Stimulated activated CD4-positive, alpha-beta T cell treated with anti-CD3 and anti-CD28 coated beads, Interleukin-2, amount 100 ng/mL, for 24 hours (primary cell): Measurements from ENCODE around the gene ITGA11.
"Not testable (repeated sequence)": the region's sequence is repeated elsewhere in the genome, so short reads cannot be mapped to it uniquely, and the experiment has no call there.

Source experiments
- DNase-seq, 2 donors: peaks; one replicate each; pipeline ENCODE4 v3.0.0-alpha.2; 2020

The ITGA11 gene

DNA sequence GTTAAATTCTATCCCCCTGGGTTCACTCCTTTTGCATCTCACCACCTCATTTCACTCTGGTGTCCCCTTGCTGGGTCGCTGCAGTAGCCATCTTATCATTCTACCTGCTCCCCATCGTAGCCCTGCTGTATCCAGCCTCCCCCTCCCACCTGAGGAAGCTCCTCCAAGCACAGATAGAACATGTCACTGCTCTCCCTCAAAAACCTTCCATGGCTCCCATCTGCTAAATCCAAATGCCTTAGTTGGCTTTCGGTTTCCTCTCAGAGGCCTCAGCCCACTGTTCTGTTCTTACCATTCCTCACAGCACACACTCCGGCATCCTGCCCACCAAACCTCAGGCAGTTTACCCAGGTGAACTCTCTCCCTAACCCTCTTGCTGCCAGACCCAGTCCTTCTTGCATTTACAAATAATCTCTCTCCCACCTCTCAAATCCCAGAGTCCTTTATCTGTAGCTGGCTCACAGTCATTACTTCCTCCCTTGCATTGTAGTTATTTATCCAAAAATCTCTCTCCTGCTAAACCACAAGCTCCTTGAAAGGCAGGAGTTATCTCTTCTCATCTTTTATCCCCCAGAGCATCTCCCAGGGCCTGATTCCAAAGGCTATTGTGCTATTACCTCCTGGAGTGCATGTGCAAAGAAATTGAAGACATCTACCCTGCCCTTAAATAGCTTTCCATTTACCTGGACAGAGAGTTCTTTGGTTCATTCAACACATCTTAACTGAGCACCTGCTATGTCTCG, 9.4 kb downstream of the ITGA11 start:
- not testable (repeated sequence) for DNase-seq

DNA sequence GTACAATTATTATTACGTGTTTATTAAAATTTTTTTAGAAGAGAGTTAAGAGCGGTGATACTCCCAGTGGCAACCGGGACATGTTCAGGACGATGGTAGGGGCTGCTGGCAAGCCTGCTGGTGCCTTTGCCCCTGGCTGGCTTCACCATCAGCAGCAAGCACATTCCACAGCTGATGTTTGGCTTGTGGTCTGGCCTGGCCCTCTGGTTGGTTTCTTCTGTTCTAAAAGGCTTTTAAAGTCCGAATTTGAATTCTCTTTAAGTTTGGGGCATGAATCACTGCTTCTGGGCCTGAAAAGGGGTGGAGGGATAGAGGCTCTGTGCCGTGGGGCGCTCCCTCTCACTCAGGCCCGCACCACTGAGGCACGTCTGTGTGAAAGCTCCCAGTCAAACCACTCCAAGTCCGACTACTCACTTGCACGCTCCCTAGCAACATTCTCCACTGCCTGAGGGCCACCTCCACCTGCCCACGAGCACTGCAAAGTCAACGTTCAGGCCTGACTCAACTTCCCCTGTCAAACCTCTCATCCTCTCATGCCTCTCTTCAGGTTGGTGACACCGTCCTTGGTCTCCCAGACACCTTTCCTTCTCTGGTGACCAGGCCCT, 10.1 kb downstream of the ITGA11 start:
- no peak for DNase-seq

DNA sequence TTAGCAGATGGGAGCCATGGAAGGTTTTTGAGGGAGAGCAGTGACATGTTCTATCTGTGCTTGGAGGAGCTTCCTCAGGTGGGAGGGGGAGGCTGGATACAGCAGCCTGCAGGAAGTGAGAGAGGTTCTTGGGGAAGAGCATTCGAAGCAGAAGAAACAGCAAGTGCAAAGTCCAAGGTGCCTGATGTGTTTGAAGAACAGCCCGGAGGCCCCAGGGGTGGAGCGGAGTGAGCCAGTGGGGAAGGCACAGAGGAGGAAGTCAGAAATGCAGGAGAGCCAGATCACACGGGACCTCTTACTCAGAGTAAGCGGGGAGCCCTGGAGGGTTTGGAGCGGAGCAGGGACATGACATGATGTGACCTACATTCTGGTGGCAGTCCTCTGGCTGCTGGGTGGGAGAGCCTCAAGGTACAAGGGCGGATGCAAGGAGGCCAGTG, 10.8 kb downstream of the ITGA11 start:
- no peak for DNase-seq

DNA sequence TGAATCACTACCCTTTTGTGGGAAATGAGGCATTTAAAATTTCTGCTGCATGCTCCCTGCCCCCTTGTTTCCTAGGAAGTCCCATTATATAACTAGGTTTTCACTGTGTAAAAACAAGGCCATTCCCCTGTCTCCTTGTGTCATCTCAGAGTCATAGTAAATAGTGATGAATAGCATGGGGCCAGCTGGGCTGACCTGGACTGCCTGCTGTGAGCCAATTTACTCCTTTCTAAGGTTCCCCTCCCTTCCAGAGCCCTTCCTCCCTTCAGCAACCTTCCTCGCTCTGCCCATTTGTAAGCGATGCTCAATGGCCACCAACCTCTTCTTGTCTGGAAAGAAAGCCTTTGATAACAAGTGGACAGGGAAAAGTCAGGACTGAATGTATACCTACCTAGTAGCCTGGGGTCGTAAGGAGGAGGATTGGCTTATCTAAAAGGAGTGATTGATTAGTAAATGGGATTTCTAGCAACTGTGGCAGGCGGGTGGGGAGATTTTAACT, 11.7 kb downstream of the ITGA11 start:
- DNase-seq: peak in 1 of 2 donors; percentile 4

DNA sequence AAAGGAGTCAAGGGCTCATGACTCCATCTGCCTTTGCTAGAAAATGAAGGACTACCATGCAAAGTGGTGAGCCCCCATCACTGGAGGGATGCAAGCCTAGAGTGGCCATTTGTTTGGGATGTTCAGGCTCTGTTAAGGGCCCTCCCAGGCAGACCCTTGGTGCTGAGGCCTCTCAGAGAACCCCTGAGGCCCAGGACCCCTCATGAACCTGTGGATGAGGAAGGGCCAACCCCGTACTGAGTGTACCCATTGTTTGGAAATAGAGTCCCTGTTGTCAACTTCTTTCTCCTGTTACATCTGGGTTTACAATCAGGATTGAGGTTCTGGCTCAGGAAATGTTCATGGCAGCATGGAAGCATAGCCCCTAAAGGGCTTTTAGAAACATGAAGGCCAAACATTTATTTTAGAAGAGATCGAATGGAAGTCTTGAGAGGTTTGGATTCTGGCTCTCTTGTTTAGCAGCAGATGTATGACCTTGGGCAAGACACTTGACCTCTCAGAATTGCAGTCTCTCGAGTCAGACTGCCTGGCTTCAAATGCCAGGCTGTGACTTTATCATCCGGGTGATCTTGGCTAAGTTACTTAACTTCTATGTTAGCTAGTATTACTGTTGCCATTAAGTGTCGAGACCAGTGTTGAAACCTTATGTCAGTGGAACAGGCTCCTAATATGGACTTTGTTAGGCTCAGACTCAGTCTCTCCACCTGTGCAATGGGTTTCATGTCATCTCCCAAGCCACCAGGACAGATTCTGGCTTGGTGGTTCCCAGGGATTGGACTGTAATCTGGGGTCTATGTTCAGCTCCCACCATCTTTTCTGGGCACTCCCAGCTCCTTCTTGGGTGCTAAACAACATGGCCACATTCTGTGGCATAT, 12.4 kb downstream of the ITGA11 start:
- no peak for DNase-seq

DNA sequence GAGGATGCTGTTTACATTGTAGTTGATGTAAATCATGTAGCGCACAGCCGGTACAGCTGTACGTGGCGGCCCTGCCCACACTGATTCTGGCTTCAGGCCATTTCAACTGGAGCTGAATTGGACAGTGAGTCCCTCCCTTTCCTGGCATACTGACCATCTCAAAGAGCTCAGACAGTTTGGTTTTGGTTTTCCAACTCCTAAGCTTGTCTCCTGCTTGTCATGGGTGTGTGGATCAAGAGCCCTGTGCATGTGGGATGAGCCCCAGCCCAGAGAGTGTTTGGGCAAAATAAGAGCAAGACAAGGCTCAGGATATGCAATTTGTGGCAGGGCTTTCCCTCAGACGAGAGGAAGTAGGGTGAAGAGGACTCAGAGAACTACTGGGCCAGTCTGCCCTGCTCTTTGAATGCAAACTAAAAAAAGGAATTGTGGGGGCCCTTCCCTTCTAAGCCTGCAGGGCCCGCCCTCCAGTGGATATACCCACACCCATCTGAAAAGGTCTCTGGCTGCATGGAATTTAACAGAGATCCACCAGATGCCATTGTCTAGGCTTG, 13.3 kb downstream of the ITGA11 start:
- no peak for DNase-seq

DNA sequence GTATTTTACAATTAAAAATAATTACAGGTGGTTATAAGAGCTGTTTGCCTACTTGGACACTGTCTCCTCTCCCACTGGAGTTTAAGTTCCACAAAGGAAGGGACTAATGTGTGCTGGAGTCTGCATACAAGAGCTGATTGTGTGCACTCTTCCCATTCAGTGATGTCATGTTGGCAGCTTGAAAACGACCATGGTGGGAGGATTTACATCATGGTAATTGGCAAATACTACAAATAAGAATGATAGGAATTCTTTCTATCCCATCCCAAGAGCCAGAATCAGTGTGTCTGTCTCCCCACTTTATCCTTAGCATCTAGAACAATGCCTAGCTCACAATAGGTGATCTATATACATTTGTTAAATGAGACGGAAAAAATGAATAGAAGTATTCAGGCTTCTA, 14.1 kb downstream of the ITGA11 start:
- DNase-seq: peak in 1 of 2 donors; percentile 1

DNA sequence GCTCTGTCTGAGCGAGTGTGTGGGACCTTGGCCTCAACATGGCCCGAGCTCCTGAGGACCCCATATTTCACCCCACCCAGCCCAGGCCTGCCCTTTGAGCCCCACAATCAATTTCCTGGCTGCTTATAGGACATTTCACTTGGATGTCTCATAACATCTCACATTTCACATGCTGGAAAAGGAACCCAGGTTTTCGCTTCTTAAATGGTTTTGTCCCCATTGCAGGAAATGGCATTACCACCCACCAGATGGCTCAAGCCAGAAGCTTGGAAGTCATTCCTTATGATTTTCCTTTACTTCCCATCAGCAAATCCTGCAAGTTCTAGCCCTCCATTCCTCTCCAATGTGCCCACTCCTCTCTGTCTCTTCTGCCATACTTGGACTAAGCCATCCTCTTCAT, 14.9 kb downstream of the ITGA11 start:
- peak in 1 of 2 donors; percentile 2 for DNase-seq

DNA sequence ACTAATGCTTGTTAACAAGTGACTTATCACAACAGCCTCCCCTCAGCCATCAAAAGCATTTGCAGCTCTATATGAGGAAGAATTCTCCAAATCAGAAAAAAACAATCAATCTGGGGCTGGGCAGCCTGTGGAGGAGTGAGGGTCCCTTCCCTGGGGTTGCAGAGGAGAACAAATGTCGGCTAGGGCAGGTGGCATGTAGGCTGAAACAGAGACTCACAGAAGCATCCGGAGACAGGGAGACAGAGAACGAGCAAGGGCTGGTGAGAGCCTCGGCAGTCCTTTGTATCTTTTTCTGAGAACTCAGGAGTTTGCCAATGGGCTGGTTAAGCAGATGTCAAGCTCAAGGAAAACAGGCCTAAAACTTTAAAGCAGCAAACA, 15.8 kb downstream of the ITGA11 start:
- peak in 1 of 2 donors; percentile 4 for DNase-seq

DNA sequence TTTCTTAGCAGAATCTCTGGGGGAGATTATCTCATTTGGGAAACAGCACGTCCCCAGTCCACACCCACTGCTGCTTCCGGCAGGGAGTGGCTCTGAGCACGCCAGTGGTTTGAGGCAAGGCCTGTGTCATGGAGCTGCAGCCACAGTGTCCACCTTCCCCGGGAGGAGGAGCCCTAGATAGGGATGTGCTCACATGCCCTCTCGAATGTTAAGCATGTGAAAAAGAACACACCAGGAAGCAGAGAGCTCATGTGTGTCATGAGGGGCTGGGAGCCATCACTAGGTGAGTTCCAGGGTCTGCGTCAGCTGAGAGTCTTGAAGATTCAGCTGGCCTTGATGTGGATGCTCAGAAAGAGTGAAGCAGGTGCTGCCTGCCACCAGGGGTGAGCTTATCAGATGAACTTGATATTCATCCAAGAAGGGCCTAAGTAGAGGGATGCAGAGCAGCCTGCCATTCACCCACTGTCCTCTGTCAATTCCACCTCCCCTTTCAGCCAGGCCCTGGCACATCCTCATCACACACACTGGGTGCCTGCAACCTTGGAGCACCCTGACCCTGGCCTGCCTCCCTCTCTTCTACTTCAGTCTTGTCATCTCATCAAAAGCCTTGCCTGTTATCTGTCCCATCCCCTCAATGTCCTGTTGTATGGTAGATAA, 16.3 kb downstream of the ITGA11 start:
- DNase-seq: peak in 1 of 2 donors; percentile 5

DNA sequence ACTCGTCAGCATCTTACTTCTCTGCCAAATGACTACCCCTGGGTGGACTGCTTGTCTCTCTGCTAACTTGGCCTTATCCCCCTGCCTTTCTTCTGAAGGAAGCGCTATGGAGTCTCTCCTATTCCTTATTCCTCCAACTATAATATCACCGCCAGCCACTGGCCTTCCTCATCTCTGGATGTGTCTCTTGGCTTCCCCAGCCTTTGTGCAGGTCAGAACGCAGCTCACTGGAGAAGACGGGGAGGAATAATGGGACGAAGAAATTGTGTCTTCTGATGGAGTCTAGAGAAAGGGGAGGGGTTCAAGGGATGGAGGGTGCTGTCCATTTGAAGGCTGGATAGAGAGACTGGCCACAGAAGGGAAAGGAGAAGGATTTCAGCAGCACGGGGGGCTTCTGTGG, 16.9 kb downstream of the ITGA11 start:
- DNase-seq: no peak

DNA sequence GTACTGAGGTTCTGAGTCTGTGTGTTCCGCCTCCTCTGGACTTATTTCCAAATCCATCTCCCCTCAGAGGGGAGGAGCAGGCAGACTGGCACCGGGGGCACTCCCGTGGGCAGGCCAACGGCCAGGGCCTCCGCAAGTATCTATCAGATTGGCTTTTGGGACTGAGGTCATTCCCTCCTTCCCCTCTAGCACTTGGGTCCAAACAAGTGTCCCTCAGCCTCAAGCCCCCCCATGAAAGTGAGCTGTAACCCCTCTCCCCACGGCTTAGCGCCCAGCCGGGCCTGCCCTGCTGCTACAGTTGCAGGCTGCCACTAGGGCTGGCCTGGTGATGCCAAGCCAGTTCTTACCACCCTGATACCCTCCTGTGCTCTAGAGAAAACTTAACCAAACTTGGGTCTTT, 17.4 kb downstream of the ITGA11 start:
- DNase-seq: peak in 1 of 2 donors; percentile 4

DNA sequence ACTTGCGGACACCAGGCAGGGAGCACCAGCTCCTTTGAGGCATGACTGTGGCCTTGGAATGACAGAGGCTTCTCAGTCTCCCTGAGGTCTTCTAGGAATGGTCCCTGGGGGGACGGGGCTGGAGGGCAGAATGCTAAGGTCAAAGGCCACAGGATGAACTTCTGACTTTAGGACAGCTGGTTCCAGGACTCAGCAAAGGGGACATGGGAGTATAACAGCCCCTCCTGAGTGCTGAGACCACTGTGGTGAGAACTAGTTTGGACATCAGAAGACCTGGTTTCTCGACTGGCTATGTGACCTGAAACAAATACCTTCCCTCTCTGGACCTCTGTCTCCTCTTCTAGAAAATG, 17.8 kb downstream of the ITGA11 start:
- DNase-seq: peak in 1 of 2 donors; percentile 4

DNA sequence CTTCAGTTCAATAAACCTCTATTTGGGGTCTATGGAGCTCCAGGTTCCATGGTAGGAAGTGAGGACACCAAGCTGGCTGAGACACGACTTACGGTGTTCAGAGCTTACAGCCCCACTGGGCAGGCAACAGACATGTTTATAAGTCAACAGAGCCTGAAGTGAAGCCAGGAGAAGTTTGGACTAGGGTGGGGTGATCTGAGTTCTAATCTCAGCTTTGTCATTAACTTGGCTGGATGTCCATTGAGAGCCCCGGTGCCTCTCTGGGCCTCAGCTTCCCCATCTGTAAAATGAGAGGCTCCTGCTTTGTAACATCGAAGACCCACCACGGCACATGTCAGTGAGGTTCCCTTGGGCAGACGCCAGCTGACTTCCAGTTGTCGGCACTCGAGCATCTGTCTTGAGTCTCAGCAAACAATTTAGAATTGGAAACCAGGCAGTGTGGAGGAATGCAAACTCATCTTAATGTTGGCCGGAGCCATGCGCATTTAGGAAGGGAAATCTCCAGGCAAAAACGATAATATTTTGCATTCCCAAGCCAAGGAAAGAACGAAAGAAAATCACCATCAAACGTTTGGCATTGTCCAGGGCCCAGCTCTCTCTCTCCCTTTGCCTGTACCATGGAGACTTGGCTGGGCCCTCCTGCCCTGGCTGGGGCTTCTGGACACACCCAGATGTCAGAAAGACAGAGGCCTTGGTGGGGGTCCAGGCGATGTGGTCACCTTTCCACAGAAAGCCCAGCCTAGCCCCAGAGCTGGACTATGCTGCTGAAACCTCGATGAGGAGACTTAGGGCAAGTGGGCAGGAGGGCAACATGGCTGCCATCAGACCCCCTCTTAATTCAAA, 18.4 kb downstream of the ITGA11 start:
- peak in 1 of 2 donors; percentile 5 for DNase-seq

DNA sequence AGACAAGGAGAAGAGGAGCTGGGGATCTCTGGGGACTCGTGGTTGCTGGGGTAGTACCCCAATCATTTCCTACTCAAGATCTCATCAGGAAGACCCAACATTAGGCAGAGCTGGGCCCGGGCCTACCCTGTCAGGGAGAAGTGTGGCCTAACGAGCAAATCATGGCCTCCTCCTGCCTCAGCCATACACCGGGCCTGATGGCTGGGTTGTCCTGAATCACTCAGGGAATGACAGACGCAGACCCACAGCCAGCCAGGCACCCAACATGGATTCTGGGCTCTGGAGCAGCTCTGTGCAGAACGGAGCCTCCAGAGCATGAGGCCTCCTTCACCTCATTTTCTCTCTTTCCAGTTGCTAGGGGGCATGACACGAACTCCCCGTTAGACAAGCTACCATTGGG, 19.7 kb downstream of the ITGA11 start:
- peak in 1 of 2 donors; percentile 7 for DNase-seq

DNA sequence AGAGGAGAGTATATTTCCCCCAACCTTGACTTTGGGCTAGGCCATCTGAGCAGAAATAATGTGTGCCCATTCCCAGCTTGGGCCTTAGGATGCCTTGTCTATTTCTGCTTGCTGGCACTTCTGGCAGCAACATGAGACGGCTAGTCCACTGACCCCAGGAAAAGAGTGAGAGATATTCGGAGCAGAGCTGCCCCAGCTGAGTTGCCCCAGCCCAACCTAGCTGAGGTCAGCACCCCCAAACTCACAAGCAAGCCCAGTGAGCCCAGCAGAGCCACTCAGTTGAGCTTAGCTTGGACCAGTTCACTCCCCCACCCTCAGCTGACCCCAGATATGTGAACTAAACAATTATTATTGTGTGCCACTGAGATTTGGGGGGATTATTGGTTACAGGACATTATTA, 20.2 kb downstream of the ITGA11 start:
- no peak for DNase-seq

DNA sequence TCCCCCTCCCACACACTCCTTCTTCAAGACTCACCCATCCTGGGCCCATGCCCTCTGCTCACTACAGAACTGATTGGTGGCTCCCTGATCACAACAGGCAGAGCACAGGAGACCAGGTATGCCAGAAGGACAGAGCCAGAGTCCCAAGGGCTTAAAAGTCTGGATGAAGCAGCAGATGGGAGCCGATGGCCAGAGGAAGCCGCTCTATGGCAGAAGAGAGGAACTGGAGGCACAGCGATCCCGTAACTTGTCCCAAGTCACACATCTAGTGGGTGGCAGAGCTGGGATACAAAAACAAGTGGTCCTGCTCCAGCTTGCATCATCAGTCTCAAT, 20.7 kb downstream of the ITGA11 start:
- DNase-seq: no peak

DNA sequence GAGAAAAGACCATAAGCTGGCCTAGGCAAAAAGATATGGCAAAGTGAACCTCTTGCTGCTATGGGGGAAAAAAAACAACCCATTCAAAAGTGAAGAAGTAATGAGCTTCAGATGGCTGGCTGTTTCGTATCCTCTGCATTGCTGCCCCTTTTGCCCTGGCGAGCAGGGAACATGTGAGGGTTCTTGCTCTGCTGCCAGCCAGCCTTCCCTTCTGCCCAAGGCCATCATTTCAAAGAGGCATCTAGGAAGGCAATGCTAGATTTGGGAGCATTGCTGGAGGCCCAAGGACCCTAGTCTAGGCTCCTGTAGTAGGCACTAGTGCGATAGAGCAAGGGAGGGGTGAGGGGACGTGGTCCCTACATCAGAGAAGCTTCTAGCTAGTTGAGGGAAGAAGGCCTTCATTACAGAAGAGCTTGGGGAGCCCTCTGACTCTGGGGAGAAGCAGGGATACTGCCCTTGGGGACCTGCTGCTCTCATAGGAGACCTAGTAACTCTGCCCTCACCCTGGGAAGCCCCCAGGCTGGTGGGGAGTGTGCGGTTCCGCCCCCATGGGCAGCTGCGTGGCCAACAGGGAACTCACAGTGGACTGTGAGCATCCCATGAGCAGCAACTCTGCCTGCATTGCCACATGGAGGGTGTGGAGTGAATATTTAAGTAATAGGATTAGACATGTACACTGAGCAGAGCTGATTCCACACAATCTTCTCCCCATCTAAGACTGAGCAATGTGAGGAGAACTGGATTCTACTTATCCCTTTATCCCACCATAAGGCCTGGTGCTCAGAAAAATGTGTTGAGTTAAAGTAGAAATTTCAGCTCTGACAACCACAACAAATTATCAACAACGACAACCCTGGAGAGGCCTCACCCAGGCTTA, 21.3 kb downstream of the ITGA11 start:
- no peak for DNase-seq

DNA sequence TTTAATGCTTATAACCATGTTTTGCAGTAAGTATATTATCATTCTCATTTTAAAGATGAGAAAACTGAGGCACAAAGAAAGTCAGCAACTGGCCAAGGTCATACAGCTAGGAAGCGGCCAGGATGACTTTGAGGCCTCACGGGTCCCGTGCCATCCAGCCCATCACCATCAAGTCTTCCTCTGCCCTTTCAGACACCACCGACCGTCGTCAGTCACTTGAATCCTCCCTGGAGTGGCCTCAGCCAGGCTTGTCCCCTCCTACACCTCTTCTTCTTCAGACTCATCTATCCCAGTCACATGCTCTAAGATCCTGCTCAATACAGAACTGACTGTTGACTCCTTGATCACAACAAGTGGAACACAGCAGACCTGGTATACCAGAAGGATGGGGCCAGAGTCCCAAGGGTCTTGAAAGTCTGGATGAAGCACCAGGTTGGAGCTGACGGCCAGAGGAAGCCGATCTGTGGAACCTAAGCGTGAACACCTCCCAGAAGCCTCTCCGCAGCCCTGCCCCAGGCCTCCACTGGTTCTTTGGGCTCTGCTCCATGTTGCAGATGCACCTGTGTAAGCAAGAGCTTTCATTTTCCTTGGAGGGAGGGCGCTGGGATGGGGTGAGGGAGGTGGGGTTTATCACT, 22.1 kb downstream of the ITGA11 start:
- peak in 1 of 2 donors; percentile 11 for DNase-seq

DNA sequence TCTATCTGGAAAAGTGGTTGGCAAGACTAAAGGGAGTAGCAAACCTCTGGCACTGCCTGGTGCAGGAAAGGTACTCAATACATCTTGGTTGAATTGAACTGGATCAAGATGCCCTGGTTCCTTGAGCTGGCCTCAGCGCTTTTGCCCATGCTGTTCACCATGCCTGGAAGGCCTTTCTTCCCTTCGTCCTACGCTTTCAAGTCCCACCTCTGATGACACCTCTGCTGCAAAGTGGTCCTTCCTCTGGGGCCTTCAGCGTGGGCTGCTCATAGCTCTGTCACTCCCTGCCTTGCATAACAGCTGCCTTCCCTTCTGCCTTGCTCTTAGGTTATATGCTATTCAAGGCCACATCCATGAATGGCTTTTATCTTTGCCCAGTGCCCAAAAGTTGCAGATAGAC, 23.0 kb downstream of the ITGA11 start:
- DNase-seq: no peak
